Globus pallidus (tissue), 1 donor: ENCODE results near the gene DEDD2.

ENCODE experiments used
- DNase-seq: peaks from one replicate; pipeline ENCODE4 v3.0.0-alpha.2; 2015; ENCODE audit warnings: low spot score

The DEDD2 gene

DNA sequence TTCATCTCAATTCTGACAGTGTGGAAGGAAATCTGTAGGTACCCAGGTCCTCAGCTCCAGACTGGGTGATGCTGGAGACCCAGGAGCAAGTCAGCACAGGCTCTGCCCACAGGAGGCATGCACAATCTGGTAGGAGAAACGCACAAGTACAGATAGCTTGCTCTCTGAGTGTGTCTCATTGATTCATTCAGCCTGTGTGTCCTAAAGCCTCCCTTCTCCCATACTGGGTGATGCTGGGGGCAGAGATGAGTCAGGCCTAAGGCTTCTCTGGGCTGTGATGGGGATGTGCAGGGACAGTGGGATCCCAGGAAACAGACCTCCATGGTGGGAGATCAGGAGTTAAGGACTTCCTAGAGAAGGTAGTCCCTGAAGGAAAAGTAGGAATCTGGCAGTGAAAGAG lies 9.4 kb upstream of the DEDD2 start:
- no peak for DNase-seq

GRCh38 chr19:42225718-42226292 lies 8.3 kb upstream of the DEDD2 start:
- no peak for DNase-seq

DNA sequence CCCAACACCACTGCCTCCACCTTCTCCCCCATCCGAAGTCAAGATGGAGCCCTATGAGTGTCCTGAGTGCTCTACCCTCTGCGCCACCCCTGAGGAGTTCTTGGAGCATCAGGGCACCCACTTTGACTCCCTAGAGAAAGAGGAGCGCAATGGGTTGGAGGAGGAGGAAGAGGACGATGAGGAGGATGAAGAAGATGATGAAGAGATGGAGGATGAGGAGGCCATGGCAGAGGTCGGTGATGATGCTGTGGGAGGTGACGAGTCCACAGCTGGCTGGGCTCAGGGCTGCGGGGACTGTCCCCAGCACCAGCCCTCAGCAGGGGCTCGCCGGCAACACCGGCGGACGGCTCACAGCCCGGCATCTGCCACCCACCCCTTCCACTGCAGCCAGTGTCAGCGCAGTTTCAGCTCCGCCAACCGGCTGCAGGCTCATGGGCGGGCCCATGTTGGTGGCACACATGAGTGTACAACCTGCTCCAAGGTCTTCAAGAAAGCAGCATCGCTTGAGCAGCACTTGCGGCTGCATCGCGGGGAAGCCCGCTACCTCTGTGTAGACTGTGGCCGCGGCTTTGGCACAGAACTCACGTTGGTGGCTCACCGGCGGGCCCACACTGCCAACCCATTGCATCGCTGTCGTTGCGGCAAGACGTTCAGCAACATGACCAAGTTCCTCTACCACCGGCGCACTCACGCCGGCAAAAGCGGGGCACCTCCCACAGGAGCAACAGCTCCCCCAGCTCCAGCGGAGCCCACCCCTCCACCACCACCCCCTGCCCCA lies 7.7 kb upstream of the DEDD2 start:
- DNase-seq = no peak

DNA sequence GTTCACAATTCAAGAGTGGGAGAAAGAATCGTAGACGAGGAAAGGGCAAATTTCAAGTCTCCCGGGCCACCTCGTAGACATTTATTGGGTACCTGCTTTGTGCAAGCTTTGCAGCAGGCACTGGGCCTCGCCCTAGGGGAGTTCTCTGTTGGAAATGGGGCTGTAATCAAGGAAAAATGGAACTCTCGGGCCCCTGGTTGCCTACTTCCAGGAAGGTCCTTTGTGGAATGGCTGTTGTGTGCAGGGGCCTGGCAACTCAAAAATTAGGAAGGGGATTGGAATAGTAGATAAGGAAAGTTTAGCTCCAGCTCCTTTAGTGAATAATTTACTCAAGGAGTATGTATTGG lies 3.2 kb upstream of the DEDD2 start:
- DNase-seq = no peak

GRCh38 chr19:42219812-42220750 lies 2.6 kb upstream of the DEDD2 start, which contains the start of gene ZNF526:
Gene ZNF526 (plus strand): TSS chr19:42220312. CDS start chr19:42224404, 4,092 bp downstream.
- peak; percentile 95 for DNase-seq

DNA sequence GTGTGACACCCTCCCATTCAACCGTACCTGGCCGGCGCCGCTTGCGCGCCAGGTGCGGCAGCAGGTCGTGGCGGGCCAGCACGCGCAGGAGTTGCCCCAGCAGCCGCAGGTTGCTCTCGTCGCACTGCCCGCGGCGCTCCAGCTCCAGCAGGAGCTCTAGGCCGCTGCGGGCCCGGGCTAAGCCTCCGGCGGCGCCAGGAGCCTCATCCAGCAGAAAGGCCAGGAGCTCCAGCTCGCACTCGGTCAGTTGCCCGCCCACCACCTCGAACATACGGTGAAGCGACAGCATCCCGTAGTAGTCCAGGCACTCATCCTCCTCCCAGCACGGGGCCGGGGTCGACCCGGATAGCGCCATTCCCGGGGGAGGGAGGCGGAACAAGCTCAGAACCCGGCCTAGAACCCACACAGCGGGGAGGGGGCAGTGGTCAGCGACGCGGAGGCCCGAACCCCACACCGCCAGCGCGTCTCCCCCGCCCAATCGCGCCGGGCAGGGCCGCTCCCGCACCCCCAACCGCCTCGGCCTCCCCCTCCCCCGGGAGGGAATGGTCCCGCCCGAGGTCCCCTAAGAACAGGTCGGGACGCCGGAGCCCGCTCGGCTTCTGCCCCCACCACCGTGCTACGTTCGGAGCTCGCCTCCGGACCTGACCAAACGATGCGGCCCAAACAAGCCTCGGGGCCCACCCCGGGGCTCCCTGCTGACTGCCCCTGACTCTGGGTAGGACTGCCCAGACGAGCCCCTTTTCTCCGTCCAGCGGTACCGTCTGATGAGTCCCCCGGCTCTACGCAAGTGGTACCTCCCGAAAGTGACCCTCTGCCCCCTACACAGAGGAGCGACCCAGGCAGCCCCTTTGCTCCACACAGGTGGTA lies 591 bp downstream of the DEDD2 start:
- peak; percentile 14 for DNase-seq

DNA sequence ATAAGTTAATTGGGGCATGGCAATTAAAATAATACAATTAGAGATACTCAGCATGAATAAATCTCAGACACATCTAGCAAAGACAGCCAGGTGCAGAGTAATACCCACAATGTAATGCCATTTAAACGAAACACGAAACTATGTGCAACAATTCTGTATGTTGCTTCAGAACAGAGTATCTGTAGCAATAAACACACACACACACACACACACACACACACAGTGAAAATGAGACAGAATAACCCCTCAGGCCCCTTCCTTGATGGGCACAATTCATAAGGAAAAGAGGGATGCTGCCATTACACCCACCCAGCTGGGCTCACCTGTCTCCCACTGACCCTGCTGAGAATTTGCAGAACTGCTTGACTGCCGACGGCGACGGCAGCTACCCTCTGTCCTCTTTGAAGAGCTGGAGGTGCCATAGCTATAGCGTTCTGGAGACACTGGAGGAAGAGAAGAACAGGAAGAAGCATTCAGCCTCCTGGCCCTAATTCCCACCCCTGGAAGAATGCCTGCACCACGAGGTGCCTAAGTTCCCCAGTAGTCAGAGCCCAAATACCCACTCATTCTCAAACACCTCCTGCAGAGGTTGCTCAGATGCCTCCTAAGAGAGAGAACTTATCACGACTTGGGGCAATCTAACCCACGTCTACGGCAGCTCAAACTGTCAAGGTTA lies 2.5 kb downstream of the DEDD2 start:
- DNase-seq = no peak

- no peak for DNase-seq
Measured at GRCh38 chr19:42212886-42213285, 4.6 kb downstream of the DEDD2 start.

GRCh38 chr19:42208612-42209011 lies 8.9 kb downstream of the DEDD2 start:
- DNase-seq = no peak

DNA sequence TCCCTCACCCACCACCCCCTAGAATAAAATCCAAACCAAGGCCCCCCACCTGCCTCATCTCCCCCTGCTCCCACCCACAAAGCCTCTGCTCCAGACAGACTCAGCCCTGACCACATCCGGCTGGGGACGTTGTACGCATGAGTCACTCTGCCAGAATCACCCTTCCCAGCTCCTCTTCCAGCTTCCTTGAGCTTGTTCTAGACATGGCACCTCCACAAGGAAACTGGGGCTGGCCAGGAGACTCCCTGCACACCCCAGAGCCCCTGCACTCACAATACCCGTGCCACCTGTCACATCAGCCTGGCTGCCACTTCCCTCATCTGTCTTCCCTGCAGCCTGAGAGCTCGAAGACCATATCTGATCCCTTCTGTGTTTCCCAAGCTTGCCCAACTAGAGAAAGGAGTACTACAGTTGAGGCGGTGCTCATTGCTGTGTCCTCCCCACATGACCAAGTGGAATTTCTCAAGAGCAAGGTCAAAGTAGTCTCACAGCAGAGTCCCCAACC lies 9.7 kb downstream of the DEDD2 start:
- no peak for DNase-seq

- DNase-seq = no peak
Measured at GRCh38 chr19:42206871-42207755, 10.4 kb downstream of the DEDD2 start.

- DNase-seq = no peak
Measured at GRCh38 chr19:42204664-42205063, 12.8 kb downstream of the DEDD2 start.

GRCh38 chr19:42203700-42204099 lies 13.8 kb downstream of the DEDD2 start:
- no peak for DNase-seq

GRCh38 chr19:42202290-42202880 lies 15.1 kb downstream of the DEDD2 start:
- DNase-seq = no peak

GRCh38 chr19:42201489-42202289 lies 15.8 kb downstream of the DEDD2 start:
- peak; percentile 51 for DNase-seq

- DNase-seq = no peak
Measured at GRCh38 chr19:42200116-42200715, 17.3 kb downstream of the DEDD2 start.

DNA sequence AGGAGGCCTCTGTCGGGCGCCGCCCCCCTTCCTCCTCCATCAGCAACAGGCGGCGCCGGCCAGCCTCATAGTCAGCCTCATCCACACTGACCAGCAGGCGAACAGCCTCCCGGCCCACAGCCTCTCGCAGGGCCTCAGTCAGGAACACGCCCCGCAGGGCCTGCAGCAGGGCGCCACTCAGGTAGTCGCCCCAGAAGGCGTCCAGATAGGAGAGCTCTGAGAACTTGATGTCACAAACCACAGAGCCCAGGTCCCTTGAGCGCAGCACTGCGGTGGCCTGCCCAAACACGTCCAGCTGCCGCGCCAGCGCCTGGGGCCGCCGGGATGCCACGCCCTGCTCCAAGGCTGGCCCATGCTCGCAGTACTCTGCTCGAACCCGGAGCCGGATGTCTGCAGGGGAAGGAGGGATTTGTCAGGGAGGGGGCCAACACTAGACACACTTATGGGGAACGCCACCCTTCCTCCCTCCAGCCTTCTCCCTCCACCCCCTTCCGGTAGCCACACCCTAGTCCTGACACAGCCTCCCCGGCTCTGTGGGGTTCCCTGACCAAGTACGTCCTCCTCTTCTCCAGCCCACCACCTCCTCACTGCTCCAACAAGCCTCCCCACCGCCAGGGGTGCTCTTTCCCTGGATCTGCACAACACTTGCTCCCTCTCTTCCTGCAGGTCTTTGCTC lies 17.9 kb downstream of the DEDD2 start:
- DNase-seq = no peak
